ENCODE data around the gene FCSK. TPM values are rescaled to one million over a fixed set of nuclear protein-coding genes. Genes with fewer than 3 reads are reported as not detected.

Gene FCSK
- total RNA-seq, 1 donor, result 11.9 TPM

DNA sequence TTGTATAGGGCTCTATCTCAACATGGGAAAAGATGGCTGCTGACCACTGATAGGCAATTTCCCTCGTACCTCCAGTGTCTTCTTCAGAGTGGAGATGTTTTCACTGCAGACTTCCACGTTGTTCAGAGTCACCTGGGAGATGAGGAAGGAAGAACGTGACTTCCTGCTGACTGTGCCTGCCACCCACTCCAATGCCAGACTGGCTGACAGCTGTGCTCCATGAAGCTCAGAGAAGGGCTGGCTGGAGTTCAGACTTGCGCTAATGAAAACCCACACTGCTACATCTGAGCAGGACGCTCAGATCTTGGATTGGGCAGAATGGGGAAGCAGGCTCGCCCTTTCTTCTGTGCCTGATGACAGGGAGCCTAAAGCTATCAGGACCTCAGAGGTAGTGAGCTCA, 35.9 kb downstream of the FCSK start:
- no peaks in the 10 kb centered on the region for H3K27me3 ChIP-seq (ENCODE audit: insufficient read depth, low read length)
- H4K20me1 ChIP-seq (ENCODE audit: insufficient read depth, low read length), result no peaks in the 10 kb centered on the region
- TF ChIP-seq, protein P1, sequence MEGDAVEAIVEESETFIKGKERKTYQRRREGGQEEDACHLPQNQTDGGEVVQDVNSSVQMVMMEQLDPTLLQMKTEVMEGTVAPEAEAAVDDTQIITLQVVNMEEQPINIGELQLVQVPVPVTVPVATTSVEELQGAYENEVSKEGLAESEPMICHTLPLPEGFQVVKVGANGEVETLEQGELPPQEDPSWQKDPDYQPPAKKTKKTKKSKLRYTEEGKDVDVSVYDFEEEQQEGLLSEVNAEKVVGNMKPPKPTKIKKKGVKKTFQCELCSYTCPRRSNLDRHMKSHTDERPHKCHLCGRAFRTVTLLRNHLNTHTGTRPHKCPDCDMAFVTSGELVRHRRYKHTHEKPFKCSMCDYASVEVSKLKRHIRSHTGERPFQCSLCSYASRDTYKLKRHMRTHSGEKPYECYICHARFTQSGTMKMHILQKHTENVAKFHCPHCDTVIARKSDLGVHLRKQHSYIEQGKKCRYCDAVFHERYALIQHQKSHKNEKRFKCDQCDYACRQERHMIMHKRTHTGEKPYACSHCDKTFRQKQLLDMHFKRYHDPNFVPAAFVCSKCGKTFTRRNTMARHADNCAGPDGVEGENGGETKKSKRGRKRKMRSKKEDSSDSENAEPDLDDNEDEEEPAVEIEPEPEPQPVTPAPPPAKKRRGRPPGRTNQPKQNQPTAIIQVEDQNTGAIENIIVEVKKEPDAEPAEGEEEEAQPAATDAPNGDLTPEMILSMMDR (IDR thresholded peaks at IDR 0.05; ENCODE audit: extremely low read depth, low read depth, low read length), result no peak
- no peak for DNase-seq (ENCODE audit: insufficient read length, low spot score, missing footprints)
- peaks cover 26% of the 10 kb centered on the region for H3K36me3 ChIP-seq (ENCODE audit: insufficient read depth, low read length)
- no peak overlapping the region for H3K4me3 ChIP-seq (ENCODE audit: insufficient read depth, low read length)
- H3K9me3 ChIP-seq (ENCODE audit: low read depth, low read length), result no peaks in the 10 kb centered on the region
- H2AFZ ChIP-seq (ENCODE audit: low read length), result no peak overlapping the region
- no peaks in the 10 kb centered on the region for H3K4me1 ChIP-seq (ENCODE audit: insufficient read depth, low read length)
- H3K4me2 ChIP-seq (ENCODE audit: insufficient read depth, low read length), result no peak overlapping the region
- H3K79me2 ChIP-seq (ENCODE audit: insufficient read depth, low read length), result no peaks in the 10 kb centered on the region
- no peak overlapping the region for H3K27ac ChIP-seq (ENCODE audit: low read depth, low read length)

DNA sequence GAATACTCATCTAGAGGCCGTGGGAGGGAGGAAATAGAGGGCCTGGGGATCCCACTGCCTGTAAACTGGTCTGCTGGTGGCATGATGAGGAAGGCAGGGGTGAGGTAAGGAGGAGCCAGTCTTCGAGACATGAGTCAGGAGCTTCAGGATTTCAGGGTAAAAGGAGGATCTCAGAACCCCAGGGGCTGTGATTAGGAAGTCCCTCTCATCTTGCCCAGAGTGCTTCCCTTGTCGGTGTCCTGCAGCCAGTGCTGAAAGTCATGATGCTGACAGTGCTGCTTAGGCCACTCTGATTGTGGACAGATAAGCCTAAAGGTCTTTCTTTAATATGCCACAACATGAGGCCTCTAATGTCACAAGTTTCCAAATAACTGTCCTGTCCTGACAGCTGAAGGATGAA, 39.4 kb downstream of the FCSK start:
- Histone ChIP-seq H2AFZ (ENCODE audit: low read length) (no peak overlapping the region), H4K20me1 (ENCODE audit: insufficient read depth, low read length) (peaks cover 2% of the 10 kb centered on the region), H3K36me3 (ENCODE audit: insufficient read depth, low read length) (peaks cover 57% of the 10 kb centered on the region), H3K4me3 (ENCODE audit: insufficient read depth, low read length) (no peak overlapping the region), H3K79me2 (ENCODE audit: insufficient read depth, low read length) (no peaks in the 10 kb centered on the region), H3K4me2 (ENCODE audit: insufficient read depth, low read length) (no peak overlapping the region), H3K27me3 (ENCODE audit: insufficient read depth, low read length) (no peaks in the 10 kb centered on the region), H3K9me3 (ENCODE audit: low read depth, low read length) (no peaks in the 10 kb centered on the region), H3K27ac (ENCODE audit: low read depth, low read length) (no peak overlapping the region), H3K4me1 (ENCODE audit: insufficient read depth, low read length) (no peaks in the 10 kb centered on the region)
- TF ChIP-seq, protein P1 (IDR thresholded peaks at IDR 0.05; ENCODE audit: extremely low read depth, low read depth, low read length), result no peak
- DNase-seq (ENCODE audit: insufficient read length, low spot score, missing footprints), result no peak

DNA sequence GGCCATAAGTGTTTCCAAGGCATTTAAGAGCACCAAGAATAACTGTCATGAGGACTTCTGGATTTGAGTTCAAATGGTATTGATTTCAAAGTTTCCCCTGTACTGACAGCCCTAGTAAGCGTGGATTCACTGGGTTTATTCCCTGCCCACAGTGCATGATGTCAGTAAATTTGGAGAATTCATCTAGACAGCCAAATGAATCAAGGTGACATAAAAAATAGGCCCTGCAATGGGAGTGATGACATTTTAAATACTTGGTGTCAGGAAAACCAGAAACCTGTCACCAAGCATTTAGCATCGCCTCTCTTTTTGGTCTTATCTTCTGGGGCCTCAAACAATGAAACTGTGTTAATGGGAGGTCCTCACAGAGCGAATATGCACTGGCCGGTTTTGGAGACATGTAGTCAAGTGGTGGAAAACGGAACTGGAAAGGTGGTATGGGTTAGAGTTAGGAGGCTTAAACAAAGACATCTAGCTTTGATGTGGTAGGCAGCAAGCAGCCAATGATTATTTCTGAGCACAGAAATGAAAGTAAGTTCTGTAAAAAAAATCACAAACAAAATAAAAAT, 39.9 kb downstream of the FCSK start:
- no peak overlapping the region for H3K4me3 ChIP-seq (ENCODE audit: insufficient read depth, low read length)
- H3K4me1 ChIP-seq (ENCODE audit: insufficient read depth, low read length), result no peaks in the 10 kb centered on the region
- no peak for DNase-seq (ENCODE audit: insufficient read length, low spot score, missing footprints)
- H3K36me3 ChIP-seq (ENCODE audit: insufficient read depth, low read length), result peaks cover 58% of the 10 kb centered on the region
- H3K4me2 ChIP-seq (ENCODE audit: insufficient read depth, low read length), result no peak overlapping the region
- peaks cover 2% of the 10 kb centered on the region for H4K20me1 ChIP-seq (ENCODE audit: insufficient read depth, low read length)
- no peaks in the 10 kb centered on the region for H3K79me2 ChIP-seq (ENCODE audit: insufficient read depth, low read length)
- H3K27ac ChIP-seq (ENCODE audit: low read depth, low read length), result no peak overlapping the region
- no peaks in the 10 kb centered on the region for H3K27me3 ChIP-seq (ENCODE audit: insufficient read depth, low read length)
- no peaks in the 10 kb centered on the region for H3K9me3 ChIP-seq (ENCODE audit: low read depth, low read length)
- TF ChIP-seq, protein P1 (IDR thresholded peaks at IDR 0.05; ENCODE audit: extremely low read depth, low read depth, low read length), result no peak
- H2AFZ ChIP-seq (ENCODE audit: low read length), result no peak overlapping the region

DNA sequence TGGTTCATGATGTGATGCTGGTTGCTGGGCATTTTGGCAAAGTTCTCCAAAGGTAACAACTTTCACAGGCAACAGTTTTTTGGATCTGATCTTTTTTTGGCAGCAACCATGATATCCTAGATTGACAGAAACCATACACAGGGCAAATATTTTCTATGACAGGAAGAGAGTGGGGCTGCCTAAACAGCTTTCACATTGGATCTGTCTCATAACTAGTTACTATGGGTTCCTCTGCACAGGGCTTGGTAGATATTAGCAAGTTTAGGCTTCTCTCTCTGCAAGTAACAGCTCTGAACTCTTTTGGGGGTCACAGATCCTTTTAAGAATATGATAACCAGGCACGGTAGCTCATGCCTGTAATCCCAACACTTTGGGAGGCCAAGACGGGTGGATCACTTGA, 40.4 kb downstream of the FCSK start:
- Histone ChIP-seq H3K4me3 (ENCODE audit: insufficient read depth, low read length) (no peak overlapping the region), H3K27me3 (ENCODE audit: insufficient read depth, low read length) (no peaks in the 10 kb centered on the region), H3K4me1 (ENCODE audit: insufficient read depth, low read length) (no peaks in the 10 kb centered on the region), H4K20me1 (ENCODE audit: insufficient read depth, low read length) (peaks cover 2% of the 10 kb centered on the region), H2AFZ (ENCODE audit: low read length) (no peak overlapping the region), H3K9me3 (ENCODE audit: low read depth, low read length) (no peaks in the 10 kb centered on the region), H3K36me3 (ENCODE audit: insufficient read depth, low read length) (peaks cover 58% of the 10 kb centered on the region), H3K27ac (ENCODE audit: low read depth, low read length) (no peak overlapping the region), H3K4me2 (ENCODE audit: insufficient read depth, low read length) (no peak overlapping the region), H3K79me2 (ENCODE audit: insufficient read depth, low read length) (no peaks in the 10 kb centered on the region)
- DNase-seq (ENCODE audit: insufficient read length, low spot score, missing footprints), result no peak
- TF ChIP-seq, protein P1 (IDR thresholded peaks at IDR 0.05; ENCODE audit: extremely low read depth, low read depth, low read length), result no peak
